DMS114 treated with DMSO at 0.1 percent for 48 hours (cell line): ENCODE results near the gene NOD2.

Experiments
- DNase-seq: peaks from one replicate; lab custom pipeline; 2025; ENCODE audit not compliant: unreplicated experiment; lab: John Stamatoyannopoulos, UW

NOD2 gene

GRCh38 chr16:50712560-50712898 is 19.1 kb downstream of the NOD2 start:
- DNase-seq: no peak

GRCh38 chr16:50712956-50713355 is 19.6 kb downstream of the NOD2 start:
- no peak for DNase-seq

- DNase-seq: no peak
Measured at GRCh38 chr16:50717091-50717490, 23.7 kb downstream of the NOD2 start.

GRCh38 chr16:50717494-50717893 is 24.1 kb downstream of the NOD2 start:
- DNase-seq: no peak

GRCh38 chr16:50718061-50718760 is 24.8 kb downstream of the NOD2 start:
- DNase-seq: no peak

GRCh38 chr16:50718761-50719400 is 25.5 kb downstream of the NOD2 start:
- no peak for DNase-seq

- no peak for DNase-seq
Measured at GRCh38 chr16:50719401-50720337, 26.3 kb downstream of the NOD2 start.

- no peak for DNase-seq
Measured at GRCh38 chr16:50721549-50722404, 28.4 kb downstream of the NOD2 start.

GRCh38 chr16:50722405-50722737 is 29.0 kb downstream of the NOD2 start:
- no peak for DNase-seq

- DNase-seq: no peak
Measured at GRCh38 chr16:50722960-50723359, 29.6 kb downstream of the NOD2 start.

- DNase-seq: no peak
Measured at GRCh38 chr16:50724306-50724705, 30.9 kb downstream of the NOD2 start.

- DNase-seq: no peak
Measured at GRCh38 chr16:50731130-50731988, 38.0 kb downstream of the NOD2 start.

- DNase-seq: no peak
Measured at GRCh38 chr16:50731989-50732832, 38.8 kb downstream of the NOD2 start.

- DNase-seq: no peak
Measured at GRCh38 chr16:50733468-50733867, 40.1 kb downstream of the NOD2 start.

- no peak for DNase-seq
Measured at GRCh38 chr16:50735629-50736122, 42.3 kb downstream of the NOD2 start.

GRCh38 chr16:50736448-50736847 is 43.0 kb downstream of the NOD2 start:
- no peak for DNase-seq

- DNase-seq: no peak
Measured at GRCh38 chr16:50737420-50737959, 44.1 kb downstream of the NOD2 start.

- no peak for DNase-seq
Measured at GRCh38 chr16:50739031-50739430, 45.6 kb downstream of the NOD2 start.

- DNase-seq: no peak
Measured at GRCh38 chr16:50740736-50741135, 47.3 kb downstream of the NOD2 start.
